Suprapubic skin (tissue), 3 donors: ENCODE results near the gene PDLIM3.

ENCODE experiments used
- EP300 ChIP-seq: sonication (generic); formaldehyde crosslinking; IDR thresholded peaks from one replicate; pipeline ENCODE4 v1.6.1; 2017; ENCODE audit warnings: antibody characterized with exemption
- POLR2A ChIP-seq, 2 donors: fragments of 450-650 bp; IDR thresholded peaks; one replicate each; pipeline ENCODE4 v1.6.1; 2017; ENCODE audit warnings: antibody characterized with exemption in 2 of 2, mild to moderate bottlenecking in 2 of 2, moderate library complexity in 2 of 2
- TF ChIP-seq, protein P1 (sequence below), 2 donors: fragments of 200-600 bp in 1 of 2; fragments of 450-650 bp in 1 of 2; sonication (generic) in 1 of 2; IDR thresholded peaks; one replicate each; pipeline ENCODE4 v1.5.1; 2016 to 2019; ENCODE audit warnings: antibody characterized with exemption in 2 of 2, mild to moderate bottlenecking in 1 of 2, moderate library complexity in 1 of 2

GRCh38 chr4:185538806-185539205 is 3.5 kb upstream of the PDLIM3 start:
- TF ChIP-seq, protein P1, sequence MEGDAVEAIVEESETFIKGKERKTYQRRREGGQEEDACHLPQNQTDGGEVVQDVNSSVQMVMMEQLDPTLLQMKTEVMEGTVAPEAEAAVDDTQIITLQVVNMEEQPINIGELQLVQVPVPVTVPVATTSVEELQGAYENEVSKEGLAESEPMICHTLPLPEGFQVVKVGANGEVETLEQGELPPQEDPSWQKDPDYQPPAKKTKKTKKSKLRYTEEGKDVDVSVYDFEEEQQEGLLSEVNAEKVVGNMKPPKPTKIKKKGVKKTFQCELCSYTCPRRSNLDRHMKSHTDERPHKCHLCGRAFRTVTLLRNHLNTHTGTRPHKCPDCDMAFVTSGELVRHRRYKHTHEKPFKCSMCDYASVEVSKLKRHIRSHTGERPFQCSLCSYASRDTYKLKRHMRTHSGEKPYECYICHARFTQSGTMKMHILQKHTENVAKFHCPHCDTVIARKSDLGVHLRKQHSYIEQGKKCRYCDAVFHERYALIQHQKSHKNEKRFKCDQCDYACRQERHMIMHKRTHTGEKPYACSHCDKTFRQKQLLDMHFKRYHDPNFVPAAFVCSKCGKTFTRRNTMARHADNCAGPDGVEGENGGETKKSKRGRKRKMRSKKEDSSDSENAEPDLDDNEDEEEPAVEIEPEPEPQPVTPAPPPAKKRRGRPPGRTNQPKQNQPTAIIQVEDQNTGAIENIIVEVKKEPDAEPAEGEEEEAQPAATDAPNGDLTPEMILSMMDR (IDR thresholded peaks at IDR 0.05): no peak
- TF ChIP-seq EP300 (no peak), POLR2A (IDR thresholded peaks at IDR 0.05) (no peak)
